Smooth muscle cell of bladder (primary cell): ENCODE data around the gene ZNF692. TPM values are rescaled to one million over a fixed set of nuclear protein-coding genes. Genes with fewer than 3 reads are reported as not detected.

Source experiments
- total RNA-seq: library from RNA; depleted of rRNA; stranded (reverse); fragments of >200 nt; gene quantifications from 2 replicates; pipeline ENCODE4 v1.2.3, GENCODE V29; 2014

ZNF692 gene
- total RNA-seq: 7.3 and 15.0 TPM in 2 replicates

GRCh38 chr1:248858891-248859889 is at the start of gene ZNF692:
Gene ZNF692, minus strand, starts transcription at chr1:248859085. Its CDS starts 776 bp downstream, at chr1:248858309.

GRCh38 chr1:248906009-248906752 is 47.3 kb upstream of the ZNF692 start, which contains the start of gene PGBD2:
Gene PGBD2, plus strand, starts transcription at chr1:248906235. Its CDS starts 7,628 bp downstream, at chr1:248913863.

GRCh38 chr1:248837781-248838356 is 21.0 kb downstream of the ZNF692 start, which contains the start of gene ZNF672:
Gene ZNF672, plus strand, starts transcription at chr1:248838224. Its CDS starts 9,051 bp downstream, at chr1:248847275.

GRCh38 chr1:248825909-248826760 is 32.8 kb downstream of the ZNF692 start, which contains the start of gene SH3BP5L:
Gene SH3BP5L, minus strand, starts transcription at chr1:248825915. Its CDS starts 980 bp downstream, at chr1:248824935.

Other genes starting within 250 kb of the ZNF692 start
- not detected in 2 replicates for gene OR2T11, start 224.0 kb downstream of the ZNF692 start, total RNA-seq
- not detected in 2 replicates for gene OR2T35, start 213.8 kb downstream of the ZNF692 start, total RNA-seq
- gene OR2T27, start 203.6 kb downstream of the ZNF692 start, total RNA-seq: not detected in 2 replicates
- not detected in 2 replicates for gene OR14I1, start 156.3 kb downstream of the ZNF692 start, total RNA-seq
- 0.14 TPM in 1 of 2 replicates, not detected in the other for gene LYPD8, start 103.3 kb downstream of the ZNF692 start, total RNA-seq
- 15.2 and 22.4 TPM in 2 replicates for gene SH3BP5L, start 33.2 kb downstream of the ZNF692 start, total RNA-seq
- gene ZNF672, start 20.9 kb downstream of the ZNF692 start, total RNA-seq: 12.1 and 16.6 TPM in 2 replicates
- gene PGBD2, start 47.1 kb upstream of the ZNF692 start, total RNA-seq: 3.4 and 9.8 TPM in 2 replicates